Upper lobe of left lung (tissue), 6 donors: Measurements from ENCODE around the gene GNL2. TPM values are rescaled to one million over a fixed set of nuclear protein-coding genes. Genes with fewer than 3 reads are reported as not detected.
A peak's percentile ranks its signal among the peaks of the same experiment; 100 is the strongest.

Source experiments
- ATAC-seq, 2 donors: fragments of 200-7000 bp; cut with Tn5 transposase; one replicate each; pipeline ENCODE4 v1.9.1; 2022; ENCODE audit warnings: mild to moderate bottlenecking in 2 of 2, moderate library complexity in 2 of 2; ENCODE audit not compliant: low FRiP score in 2 of 2
- DNase-seq, 2 donors: peaks; one replicate each; pipeline ENCODE4 v3.0.0-alpha.2; 2019 to 2020
- H3K27ac ChIP-seq, 4 donors: fragments of 200-600 bp; sonication (generic); one replicate each; pipeline ENCODE4 v1.5.1; 2016 to 2019
- H3K27me3 ChIP-seq, 4 donors: fragments of 200-600 bp; sonication (generic); one replicate each; pipeline ENCODE4 v1.5.1; 2017 to 2019
- H3K36me3 ChIP-seq, 4 donors: fragments of 200-600 bp; sonication (generic); one replicate each; pipeline ENCODE4 v1.5.1; 2016 to 2019
- H3K4me1 ChIP-seq, 4 donors: fragments of 200-600 bp; sonication (generic); one replicate each; pipeline ENCODE4 v1.5.1; 2018 to 2019
- H3K4me3 ChIP-seq, 4 donors: fragments of 200-600 bp; sonication (generic); one replicate each; pipeline ENCODE4 v1.5.1; 2017 to 2019; ENCODE audit warnings: mild to moderate bottlenecking in 2 of 4, moderate library complexity in 1 of 4
- H3K9me3 ChIP-seq, 4 donors: fragments of 200-600 bp; sonication (generic); one replicate each; pipeline ENCODE4 v1.5.1; 2018 to 2019
- CTCF ChIP-seq, 6 experiments: fragments of 450-650 bp in 4 of 6; fragments of 200-600 bp in 2 of 6; sonication (generic) in 2 of 6; IDR thresholded peaks; one replicate each; pipeline ENCODE4 v1.5.1; 2016 to 2019; ENCODE audit warnings: antibody characterized with exemption in 6 of 6
- EP300 ChIP-seq, 4 donors: sonication (generic); formaldehyde crosslinking; IDR thresholded peaks; one replicate each; pipeline ENCODE4 v1.5.1; 2017; ENCODE audit warnings: antibody characterized with exemption in 4 of 4, control low read depth in 2 of 4
- POLR2A ChIP-seq, 4 donors: fragments of 450-650 bp; IDR thresholded peaks; one replicate each; pipeline ENCODE4 v1.5.1; 2016 to 2017; ENCODE audit warnings: antibody characterized with exemption in 4 of 4, mild to moderate bottlenecking in 2 of 4
- POLR2AphosphoS5 ChIP-seq, 2 donors: sonication (generic); formaldehyde crosslinking; IDR thresholded peaks; one replicate each; pipeline ENCODE4 v1.5.1; 2017; ENCODE audit warnings: antibody characterized with exemption in 2 of 2
- WGBS, 2 donors: methylation state at CpG; one replicate each; pipeline ENCODE4 v1.1.5; 2017 to 2018; 5-methylcytosine and 5-hydroxymethylcytosine counted together
- total RNA-seq, 6 donors: library from RNA; depleted of rRNA in 4 of 6; stranded (reverse); fragments of >200 nt in 4 of 6; gene quantifications; one replicate each; pipeline versions ENCODE4 v1.1.0 to v1.2.1, GENCODE V29; 2016 to 2021
- donor health status: DM: no; HTN: no; CAD: no; lungs with moderate emphysema.
- donor health status: DM: no; HTN: yes; CAD: no; lungs with severe emphysema.

GNL2 gene
- total RNA-seq, 6 donors from 2014 or later, result 28.3 to 56.2 (median 40.3) TPM

DNA sequence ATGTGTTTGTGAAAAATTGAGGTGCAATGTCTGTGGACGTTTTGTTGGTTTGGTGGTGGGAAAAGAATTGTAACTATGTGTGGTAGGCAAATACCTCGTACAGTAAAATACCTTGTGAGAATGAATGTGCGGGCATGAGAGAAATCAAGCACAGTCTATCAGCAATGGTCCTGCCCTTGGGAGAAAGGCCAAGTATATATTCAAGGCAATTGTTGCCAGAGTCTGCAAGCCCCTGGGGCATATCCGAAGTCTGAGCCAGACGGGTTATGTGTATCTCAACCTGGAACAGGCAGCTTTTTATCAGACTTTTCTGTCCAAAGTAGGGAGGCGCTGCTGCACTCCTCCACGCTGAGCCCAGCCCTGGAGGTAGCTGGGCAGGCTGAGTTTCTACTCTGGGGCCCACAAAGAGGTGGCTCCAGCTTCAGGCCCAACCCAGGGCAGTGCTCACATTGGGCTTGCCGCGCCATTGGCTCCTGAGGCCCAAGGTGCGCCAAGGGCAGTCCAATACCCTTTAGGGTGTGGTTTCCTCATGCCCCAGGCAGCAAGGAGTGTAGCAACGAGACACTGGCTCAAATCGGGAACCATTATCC is 9.4 kb upstream of the GNL2 start:
- Histone ChIP-seq H3K27me3 (no peaks in the 10 kb centered on the region), H3K27ac (peak overlapping the region in 1 of 4 donors; percentile 52), H3K4me1 (peaks cover 0 to 5% (median 0%) of the 10 kb centered on the region in 4 donors), H3K36me3 (no peaks in the 10 kb centered on the region), H3K4me3 (no peak overlapping the region), H3K9me3 (no peaks in the 10 kb centered on the region)
- TF ChIP-seq EP300 (IDR thresholded peaks at IDR 0.05) (no peak), POLR2A (IDR thresholded peaks at IDR 0.05) (no peak), CTCF (IDR thresholded peaks at IDR 0.05) (no peak), POLR2AphosphoS5 (IDR thresholded peaks at IDR 0.05) (no peak)
- DNase-seq (no peak), ATAC-seq (no peak)
- WGBS, 2 donors, result 64 to 79% methylated on average over 10 to 12 of the region's 12 CpGs

DNA sequence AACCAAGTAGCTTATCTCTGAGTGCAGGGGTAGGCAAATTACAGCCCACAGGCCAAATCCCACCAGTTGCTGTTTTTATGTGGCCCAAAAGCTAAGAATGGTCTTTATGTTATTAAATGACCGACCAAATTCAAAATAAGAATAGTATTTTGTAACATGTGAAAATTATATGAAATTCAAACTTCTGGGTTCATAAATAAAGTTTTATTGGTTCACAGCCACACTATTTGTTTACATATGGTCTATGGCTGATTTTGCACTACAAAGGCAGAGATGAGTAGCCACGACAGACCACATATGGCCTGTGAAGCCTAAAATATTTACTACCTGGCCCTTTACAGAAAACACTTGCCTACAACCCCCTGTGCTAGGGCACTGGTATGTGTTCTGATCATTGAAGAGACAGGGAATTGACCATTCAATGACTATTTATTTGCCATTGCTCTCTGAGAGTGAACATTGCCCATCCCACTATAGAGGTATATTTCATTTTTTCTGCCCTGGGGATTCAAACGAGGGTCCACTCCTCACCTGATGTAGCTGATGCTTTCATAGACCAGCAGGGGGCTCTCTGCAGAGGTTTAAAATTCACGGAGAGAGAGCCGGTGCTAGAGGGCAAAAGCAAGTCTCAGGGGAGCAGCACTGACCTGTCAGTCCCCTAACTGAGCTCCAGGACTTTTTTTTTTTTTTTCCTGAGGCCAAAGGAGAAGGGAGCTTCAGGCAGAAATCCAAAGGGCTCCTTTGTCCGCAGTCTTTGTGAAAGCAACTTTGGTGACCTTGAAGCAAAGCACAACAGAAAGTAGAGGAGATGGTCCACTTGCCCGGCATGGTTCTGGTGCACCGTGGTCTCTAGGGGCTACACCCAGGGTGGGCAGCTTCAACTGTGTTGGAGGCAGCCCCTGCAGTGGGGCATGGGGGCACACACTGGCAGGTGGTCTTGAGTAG is 7.3 kb upstream of the GNL2 start:
- H3K27ac ChIP-seq, result no peak overlapping the region
- no peaks in the 10 kb centered on the region for H3K9me3 ChIP-seq
- no peaks in the 10 kb centered on the region for H3K27me3 ChIP-seq
- no peaks in the 10 kb centered on the region for H3K36me3 ChIP-seq
- TF ChIP-seq CTCF (IDR thresholded peaks at IDR 0.05), result peak in 5 of 6 experiments; percentile 24 to 65 (median 47)
- no peak for TF ChIP-seq POLR2AphosphoS5 (IDR thresholded peaks at IDR 0.05)
- no peak for TF ChIP-seq POLR2A (IDR thresholded peaks at IDR 0.05)
- no peak for TF ChIP-seq EP300 (IDR thresholded peaks at IDR 0.05)
- peaks cover 0 to 5% (median 0%) of the 10 kb centered on the region in 4 donors for H3K4me1 ChIP-seq
- H3K4me3 ChIP-seq, result no peak overlapping the region
- no peak for DNase-seq
- peak in 1 of 2 donors; percentile 59 for ATAC-seq
- WGBS, 2 donors, result 24 to 40% methylated on average over 5 to 8 of the region's 8 CpGs

DNA sequence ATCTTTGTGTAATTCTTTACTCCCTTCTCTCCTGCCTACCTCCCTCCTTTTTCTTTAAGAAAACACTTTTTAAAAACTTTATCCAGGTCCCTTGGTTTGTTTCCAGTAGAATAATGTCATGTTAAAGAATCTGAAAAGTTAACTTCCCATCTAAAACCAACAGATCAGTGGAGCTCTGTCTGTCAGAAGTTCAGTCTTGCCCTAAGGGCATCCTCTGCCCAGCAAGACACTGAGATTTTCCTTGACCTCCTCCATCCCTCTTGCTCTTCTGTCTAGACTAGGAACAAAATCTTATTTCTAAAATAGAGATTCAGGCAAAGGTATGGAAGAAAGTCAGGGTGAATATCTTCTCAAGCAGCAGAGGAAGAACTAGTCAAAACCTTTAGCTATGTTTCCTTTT is 5.7 kb upstream of the GNL2 start:
- Histone ChIP-seq H3K27me3 (no peaks in the 10 kb centered on the region), H3K4me1 (peaks cover 0 to 4% (median under 1%) of the 10 kb centered on the region in 4 donors), H3K4me3 (no peak overlapping the region), H3K36me3 (no peaks in the 10 kb centered on the region), H3K27ac (no peak overlapping the region), H3K9me3 (no peaks in the 10 kb centered on the region)
- DNase-seq (no peak), ATAC-seq (no peak)
- TF ChIP-seq POLR2A (IDR thresholded peaks at IDR 0.05), result no peak
- TF ChIP-seq EP300 (IDR thresholded peaks at IDR 0.05), result no peak
- no peak for TF ChIP-seq CTCF (IDR thresholded peaks at IDR 0.05)
- no peak for TF ChIP-seq POLR2AphosphoS5 (IDR thresholded peaks at IDR 0.05)

- Histone ChIP-seq H3K4me1 (peaks cover 4 to 11% (median 9%) of the 10 kb centered on the region in 4 donors), H3K36me3 (no peaks in the 10 kb centered on the region), H3K9me3 (no peaks in the 10 kb centered on the region), H3K4me3 (no peak overlapping the region), H3K27ac (no peak overlapping the region), H3K27me3 (no peaks in the 10 kb centered on the region)
- TF ChIP-seq EP300 (IDR thresholded peaks at IDR 0.05) (no peak), POLR2AphosphoS5 (IDR thresholded peaks at IDR 0.05) (no peak), POLR2A (IDR thresholded peaks at IDR 0.05) (no peak), CTCF (IDR thresholded peaks at IDR 0.05) (no peak)
- WGBS, 2 donors, result 61 to 77% methylated on average over 4 to 5 of the region's 5 CpGs
- no peak for ATAC-seq
- no peak for DNase-seq
These were observed 4.2 kb upstream of the GNL2 start for GRCh38 chr1:37599940-37600339.
